Heart left ventricle (tissue), 16 donors: ENCODE data around the gene CPNE4. TPM values are rescaled to one million over a fixed set of nuclear protein-coding genes. Genes with fewer than 3 reads are reported as not detected.

ENCODE experiments used
- ATAC-seq, 4 donors: fragments of 200-7000 bp; cut with Tn5 transposase; one replicate each; pipeline ENCODE4 v1.9.1; 2020 to 2022; ENCODE audit warnings: moderate library complexity in 4 of 4, mild to moderate bottlenecking in 3 of 4, moderate number of reproducible peaks in 1 of 4
- DNase-seq, 5 donors: peaks; one replicate each; pipeline ENCODE4 v3.0.0-alpha.2; 2020
- H3K27ac ChIP-seq, 12 donors: fragments of 200-600 bp; sonication (generic) in 4 of 12; one replicate each; pipeline versions ENCODE4 v1.5.0 to v1.8.0; 2016 to 2022; ENCODE audit warnings: mild to moderate bottlenecking in 2 of 12
- H3K27me3 ChIP-seq, 9 donors: fragments of 200-600 bp; sonication (generic) in 2 of 9; one replicate each; pipeline versions ENCODE4 v1.5.1 to v1.8.0; 2016 to 2022; ENCODE audit warnings: mild to moderate bottlenecking in 3 of 9
- H3K36me3 ChIP-seq, 9 donors: fragments of 200-600 bp; sonication (generic) in 2 of 9; one replicate each; pipeline versions ENCODE4 v1.5.0 to v1.8.0; 2018 to 2022; ENCODE audit warnings: mild to moderate bottlenecking in 2 of 9
- H3K4me1 ChIP-seq, 12 donors: fragments of 200-600 bp; sonication (generic) in 4 of 12; one replicate each; pipeline versions ENCODE4 v1.5.0 to v1.8.0; 2016 to 2022; ENCODE audit warnings: mild to moderate bottlenecking in 3 of 12
- H3K4me3 ChIP-seq, 12 donors: fragments of 200-600 bp; sonication (generic) in 4 of 12; one replicate each; pipeline versions ENCODE4 v1.5.0 to v1.8.0; 2017 to 2022; ENCODE audit warnings: mild to moderate bottlenecking in 9 of 12, moderate library complexity in 4 of 12
- H3K9me3 ChIP-seq, 12 donors: fragments of 200-600 bp; sonication (generic) in 4 of 12; one replicate each; pipeline versions ENCODE4 v1.5.0 to v1.8.0; 2016 to 2022; ENCODE audit warnings: mild to moderate bottlenecking in 1 of 12
- CTCF ChIP-seq, 12 donors: fragments of 200-600 bp; sonication (generic) in 4 of 12; IDR thresholded peaks; one replicate each; pipeline versions ENCODE4 v1.5.0 to v1.8.0; 2018 to 2022; ENCODE audit warnings: antibody characterized with exemption in 12 of 12, mild to moderate bottlenecking in 5 of 12
- POLR2A ChIP-seq, 2 donors: fragments of 450-650 bp; IDR thresholded peaks; one replicate each; pipeline ENCODE4 v1.6.1; 2017; ENCODE audit warnings: antibody characterized with exemption in 2 of 2, mild to moderate bottlenecking in 2 of 2, moderate library complexity in 2 of 2
- WGBS, 4 donors: extraction: QIAGEN DNeasy Blood & Tissue Kit in 2 of 4; methylation state at CpG; one replicate each; pipeline versions ENCODE4 v1.1.5 to v1.1.7; 2013 to 2018; 5-methylcytosine and 5-hydroxymethylcytosine counted together
- intact Hi-C, 10 donors: fragments of 100-400 bp; cut with DNase I; formaldehyde crosslinking; loops; one replicate each; pipeline versions ENCODE4 v1.11.1 to v1.14.2; 2022
- polyA plus RNA-seq, 2 donors: library from polyadenylated mRNA; stranded (reverse); fragments of 200-250 nt; gene quantifications; one replicate each; pipeline ENCODE4 v1.2.3, GENCODE V29; 2013
- total RNA-seq, 9 donors: library from RNA; depleted of rRNA in 2 of 9; stranded (reverse); fragments of >200 nt in 2 of 9; fragmentation: NEBNext Ultra II Directional in 3 of 9; extraction: Animal tissue kit (Norgen Biotek cat#: 25700) in 3 of 9; gene quantifications; one replicate each; pipeline versions ENCODE4 v1.1.0 to v1.2.4, GENCODE V29; 2016 to 2023
- donor health status: ischemic (EF 13 %, LVEDD 7.1; RV severe dilation, severe dysfunction).
- donor health status: healthy with polysubstance abuse.
- donor health status: DM: no; HTN: yes; CAD: no.
- donor health status: DM: no; HTN: no; CAD: no.
- donor health status: ischemic (EF 25% LVEDD 6.9; RV normal size, moderate dysfunction).
- donor health status: ischemic (EF 25% LVEDD 5.7; RV mildly dilated, moderate dysfunction).
- donor health status: healthy.
- donor health status: DM: yes; HTN: yes; CAD: no.
- donor health status: ischemic (EF 35%, LVEDD 5.7; RV mildly dilated, moderate dysfunction).
- donor health status: nonischemic (EF 11% LVEDD 7.7; RV severe dilation, severe dysfunction).
- donor health status: DM: yes; HTN: yes; CAD: no.
- donor health status: PGD.
- donor health status: ischemic (EF 29% LVEDD 5.4; RV normal size, mild dysfunction).
- donor health status: nonischemic (EF 23%, LVEDD 6.1; RV moderate dilation, normal function).

The CPNE4 gene
- total and polyA plus RNA-seq, 11 donors, result 1.7 to 99.7 (median 24.9) TPM

GRCh38 chr3:131807822-131808221 lies 227.0 kb downstream of the CPNE4 start:
- no peaks in the 10 kb centered on the region for H3K36me3 ChIP-seq
- 93 to 96% (median 94%) methylated on average over 3 of the region's 3 CpGs for WGBS, 4 donors
- no peak overlapping the region for H3K4me3 ChIP-seq
- peaks cover 0 to 18% (median 0%) of the 10 kb centered on the region in 12 donors for H3K4me1 ChIP-seq
- no peaks in the 10 kb centered on the region for H3K9me3 ChIP-seq
- DNase-seq (no peak), ATAC-seq (no peak)
- intact Hi-C loops, result loop anchor here in 2 of 10 donors (10.0 kb wide), 2 partner anchors 263 to 367 kb away; no protein-coding TSS in a partner anchor
- no peak overlapping the region for H3K27ac ChIP-seq
- TF ChIP-seq POLR2A (IDR thresholded peaks at IDR 0.05) (no peak), CTCF (IDR thresholded peaks at IDR 0.05) (no peak)
- no peaks in the 10 kb centered on the region for H3K27me3 ChIP-seq

GRCh38 chr3:131806736-131807135 lies 228.1 kb downstream of the CPNE4 start:
- Histone ChIP-seq H3K9me3 (no peaks in the 10 kb centered on the region), H3K4me1 (peaks cover 0 to 27% (median 0%) of the 10 kb centered on the region in 12 donors), H3K36me3 (no peaks in the 10 kb centered on the region), H3K27me3 (no peaks in the 10 kb centered on the region), H3K4me3 (no peak overlapping the region), H3K27ac (no peak overlapping the region)
- no peak for TF ChIP-seq CTCF (IDR thresholded peaks at IDR 0.05)
- no peak for TF ChIP-seq POLR2A (IDR thresholded peaks at IDR 0.05)
- ATAC-seq (no peak), DNase-seq (no peak)
- WGBS, 4 donors, result 66 to 71% (median 68%) methylated on average over 4 of the region's 4 CpGs
- intact Hi-C loops, result loop anchor here in 2 of 10 donors (10.0 kb wide), 2 partner anchors 262 to 368 kb away; no protein-coding TSS in a partner anchor

- WGBS, 4 donors, result 30 to 55% (median 44%) methylated on average over 3 of the region's 3 CpGs
- no peaks in the 10 kb centered on the region for H3K27me3 ChIP-seq
- no peaks in the 10 kb centered on the region for H3K9me3 ChIP-seq
- ATAC-seq (peak; percentile 97 to 99 (median 98)), DNase-seq (peak in 4 of 5 donors; percentile 65 to 85 (median 78))
- peak overlapping the region in 10 of 12 donors; percentile 25 to 78 (median 50) for H3K27ac ChIP-seq
- intact Hi-C loops, result loop anchor here in 2 of 10 donors (10.0 kb wide), 2 partner anchors 260 to 370 kb away; no protein-coding TSS in a partner anchor
- TF ChIP-seq CTCF (IDR thresholded peaks at IDR 0.05) (no peak), POLR2A (IDR thresholded peaks at IDR 0.05) (no peak)
- H3K4me1 ChIP-seq, result peaks cover 0 to 38% (median 0%) of the 10 kb centered on the region in 12 donors
- peak overlapping the region in 8 of 12 donors; percentile 7 to 48 (median 22) for H3K4me3 ChIP-seq
- no peaks in the 10 kb centered on the region for H3K36me3 ChIP-seq
Observed at GRCh38 chr3:131804565-131805133, 230.2 kb downstream of the CPNE4 start.

GRCh38 chr3:131803113-131803512 lies 231.7 kb downstream of the CPNE4 start:
- ATAC-seq, result no peak
- Histone ChIP-seq H3K27ac (peak overlapping the region in 6 of 12 donors; percentile 32 to 78 (median 51)), H3K27me3 (no peaks in the 10 kb centered on the region), H3K4me3 (peak overlapping the region in 4 of 12 donors; percentile 25 to 48 (median 38)), H3K4me1 (peaks cover 0 to 46% (median 3%) of the 10 kb centered on the region in 12 donors), H3K36me3 (no peaks in the 10 kb centered on the region), H3K9me3 (no peaks in the 10 kb centered on the region)
- no peak for DNase-seq
- TF ChIP-seq POLR2A (IDR thresholded peaks at IDR 0.05), result no peak
- no peak for TF ChIP-seq CTCF (IDR thresholded peaks at IDR 0.05)
- intact Hi-C loops, result loop anchor here in 2 of 10 donors (10.0 kb wide), 2 partner anchors 258 to 372 kb away; no protein-coding TSS in a partner anchor
- 64 to 75% (median 70%) methylated on average over 1 of the region's 1 CpG for WGBS, 4 donors
